HEK293 (cell line): ENCODE results near the gene SF3B5.

Source experiments
- SALL2 ChIP-seq: fragments of 450-650 bp; formaldehyde crosslinking; IDR thresholded peaks from 2 replicates; pipeline ENCODE4 v1.5.0; 2017; ENCODE audit warnings: missing biosample characterization, mild to moderate bottlenecking, missing genetic modification characterization, borderline replicate concordance
- SETDB1 ChIP-seq: IDR thresholded peaks from one replicate; pipeline ENCODE4 v1.6.1; 2017; ENCODE audit warnings: mild to moderate bottlenecking, low read length, moderate library complexity, mixed read lengths; ENCODE audit not compliant: insufficient read length
- ZBTB8A ChIP-seq: fragments of 450-650 bp; formaldehyde crosslinking; IDR thresholded peaks from 2 replicates; pipeline ENCODE4 v1.5.1; 2016; ENCODE audit warnings: missing biosample characterization, missing genetic modification characterization
- ZFHX2 ChIP-seq: fragments of 450-650 bp; formaldehyde crosslinking; conservative IDR thresholded peaks from 2 replicates; pipeline ENCODE4 v1.5.1; 2016; ENCODE audit warnings: missing biosample characterization, missing genetic modification characterization
- ZFP69B ChIP-seq: fragments of 450-650 bp; formaldehyde crosslinking; IDR thresholded peaks from 2 replicates; pipeline ENCODE4 v1.5.1; 2016; ENCODE audit warnings: missing biosample characterization, missing genetic modification characterization
- ZNF558 ChIP-seq: fragments of 450-650 bp; formaldehyde crosslinking; IDR thresholded peaks from 2 replicates; pipeline ENCODE4 v1.5.1; 2016; ENCODE audit warnings: missing biosample characterization, missing genetic modification characterization
- ZNF623 ChIP-seq: fragments of 450-650 bp; formaldehyde crosslinking; IDR thresholded peaks from 2 replicates; pipeline ENCODE4 v1.5.1; 2016; ENCODE audit warnings: missing biosample characterization, missing genetic modification characterization
- ZNF670 ChIP-seq: fragments of 450-650 bp; formaldehyde crosslinking; IDR thresholded peaks from 2 replicates; pipeline ENCODE4 v1.5.1; 2016; ENCODE audit warnings: missing biosample characterization, missing genetic modification characterization, low read depth
- ZNF785 ChIP-seq: fragments of 450-650 bp; formaldehyde crosslinking; IDR thresholded peaks from 2 replicates; pipeline ENCODE4 v1.5.1; 2016; ENCODE audit warnings: missing biosample characterization, missing genetic modification characterization
- TF ChIP-seq, protein P1 (sequence below): fragments of 450-650 bp; formaldehyde crosslinking; IDR thresholded peaks from 2 replicates; pipeline ENCODE4 v1.5.1; 2016; ENCODE audit warnings: missing biosample characterization, missing genetic modification characterization

DNA sequence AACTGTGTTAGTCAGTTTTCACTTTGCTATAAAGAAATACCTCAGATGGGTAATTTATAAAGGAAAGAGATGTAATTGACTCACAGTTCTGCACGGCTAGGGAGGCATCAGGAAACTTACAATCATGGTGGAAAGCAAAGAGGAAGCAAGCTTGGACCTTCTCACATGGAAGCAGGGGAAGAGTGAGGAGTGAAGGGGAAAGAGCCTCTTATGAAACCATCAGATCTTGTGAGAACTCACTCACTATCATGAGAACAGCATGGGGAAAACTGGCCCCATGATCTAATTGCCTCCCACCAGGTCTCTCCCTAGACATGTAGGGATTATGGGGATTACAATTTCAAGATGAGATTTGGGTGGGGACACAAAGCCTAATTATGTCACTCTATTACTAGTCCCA is 46.0 kb downstream of the SF3B5 start:
- TF ChIP-seq ZBTB8A (tag by site-specific recombination) (no peak), ZNF558 (tag by site-specific recombination) (no peak), SALL2 (tag by site-specific recombination) (no peak), ZFHX2 (tag by site-specific recombination) (no peak), ZFP69B (tag by site-specific recombination) (no peak), ZNF670 (tag by site-specific recombination) (no peak), ZNF623 (no peak), ZNF785 (tag by site-specific recombination) (no peak), SETDB1 (no peak)
- TF ChIP-seq, protein P1, sequence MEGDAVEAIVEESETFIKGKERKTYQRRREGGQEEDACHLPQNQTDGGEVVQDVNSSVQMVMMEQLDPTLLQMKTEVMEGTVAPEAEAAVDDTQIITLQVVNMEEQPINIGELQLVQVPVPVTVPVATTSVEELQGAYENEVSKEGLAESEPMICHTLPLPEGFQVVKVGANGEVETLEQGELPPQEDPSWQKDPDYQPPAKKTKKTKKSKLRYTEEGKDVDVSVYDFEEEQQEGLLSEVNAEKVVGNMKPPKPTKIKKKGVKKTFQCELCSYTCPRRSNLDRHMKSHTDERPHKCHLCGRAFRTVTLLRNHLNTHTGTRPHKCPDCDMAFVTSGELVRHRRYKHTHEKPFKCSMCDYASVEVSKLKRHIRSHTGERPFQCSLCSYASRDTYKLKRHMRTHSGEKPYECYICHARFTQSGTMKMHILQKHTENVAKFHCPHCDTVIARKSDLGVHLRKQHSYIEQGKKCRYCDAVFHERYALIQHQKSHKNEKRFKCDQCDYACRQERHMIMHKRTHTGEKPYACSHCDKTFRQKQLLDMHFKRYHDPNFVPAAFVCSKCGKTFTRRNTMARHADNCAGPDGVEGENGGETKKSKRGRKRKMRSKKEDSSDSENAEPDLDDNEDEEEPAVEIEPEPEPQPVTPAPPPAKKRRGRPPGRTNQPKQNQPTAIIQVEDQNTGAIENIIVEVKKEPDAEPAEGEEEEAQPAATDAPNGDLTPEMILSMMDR (tag by site-specific recombination), result no peak
